Cerebellar nuclear complex (tissue), 1 donor: ENCODE results near the gene KCNIP4.

Experiments
- DNase-seq, 2 experiments: peaks; one replicate each; lab custom pipeline; 2025; lab: John Stamatoyannopoulos, UW

The KCNIP4 gene

GRCh38 chr4:20954541-20954940, 994.0 kb downstream of the KCNIP4 start:
- DNase-seq = no peak

DNA sequence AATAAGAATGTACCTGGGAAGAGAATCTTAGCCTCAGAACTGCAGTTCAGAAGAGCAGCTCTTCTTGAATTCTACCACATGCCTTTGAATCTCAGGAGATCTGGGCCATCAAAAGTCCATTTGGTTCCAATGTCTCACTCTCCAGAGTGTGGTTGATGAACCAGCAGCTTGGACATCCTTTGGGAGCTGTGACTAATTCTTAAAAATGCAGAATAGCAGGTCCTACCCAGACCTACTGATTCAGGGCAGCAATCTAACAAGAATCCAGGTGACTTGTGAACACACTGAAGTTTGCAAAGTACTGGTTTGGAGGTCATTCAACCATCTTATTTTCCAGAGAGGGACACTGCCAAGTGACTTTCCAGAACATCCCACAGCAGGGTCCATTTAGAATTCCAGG, 1003.6 kb downstream of the KCNIP4 start:
- DNase-seq = no peak

DNA sequence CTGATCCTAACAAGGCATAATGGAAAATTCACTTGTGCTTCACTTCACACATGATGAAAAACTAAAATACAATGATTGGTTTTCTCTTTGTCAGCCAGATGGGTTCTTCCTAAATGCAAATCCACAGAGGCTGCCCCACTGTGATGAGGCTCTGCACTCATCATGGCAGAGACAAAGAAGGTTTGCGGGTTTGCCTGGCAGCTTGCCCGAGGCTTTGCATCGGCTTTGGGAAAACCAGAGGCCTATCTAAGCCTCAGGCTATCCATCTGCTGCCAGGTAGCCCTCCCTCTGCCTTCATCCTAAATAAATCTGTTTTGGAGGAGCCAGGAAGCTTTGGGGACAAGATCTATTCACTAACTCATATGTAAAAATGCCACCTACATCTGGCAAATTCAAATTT, 1004.1 kb downstream of the KCNIP4 start:
- DNase-seq = no peak

- no peak for DNase-seq
These were observed 1010.4 kb downstream of the KCNIP4 start for GRCh38 chr4:20938204-20938603.

- no peak for DNase-seq
These were observed 1022.0 kb downstream of the KCNIP4 start for GRCh38 chr4:20926529-20926928.

GRCh38 chr4:20925176-20925575, 1023.4 kb downstream of the KCNIP4 start:
- DNase-seq = no peak

DNA sequence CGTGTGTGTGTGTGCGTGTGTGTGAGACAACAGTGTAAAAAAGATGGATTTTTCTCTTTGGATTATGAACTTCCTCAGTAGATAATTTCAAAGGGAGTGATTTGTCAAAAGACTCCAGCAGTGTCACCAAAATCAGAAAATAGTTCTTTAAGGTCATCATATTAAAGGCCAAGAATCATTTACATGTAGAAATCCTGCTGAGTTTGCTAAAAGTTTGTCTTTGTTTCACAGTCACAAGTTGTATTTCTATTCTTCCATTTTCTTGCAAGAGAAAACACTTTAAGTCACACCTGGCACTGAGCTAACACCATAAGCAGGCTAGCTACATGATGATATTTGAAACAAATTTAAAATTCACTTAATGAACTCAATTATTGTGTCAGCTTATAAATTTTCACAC, 1025.6 kb downstream of the KCNIP4 start:
- no peak for DNase-seq

DNA sequence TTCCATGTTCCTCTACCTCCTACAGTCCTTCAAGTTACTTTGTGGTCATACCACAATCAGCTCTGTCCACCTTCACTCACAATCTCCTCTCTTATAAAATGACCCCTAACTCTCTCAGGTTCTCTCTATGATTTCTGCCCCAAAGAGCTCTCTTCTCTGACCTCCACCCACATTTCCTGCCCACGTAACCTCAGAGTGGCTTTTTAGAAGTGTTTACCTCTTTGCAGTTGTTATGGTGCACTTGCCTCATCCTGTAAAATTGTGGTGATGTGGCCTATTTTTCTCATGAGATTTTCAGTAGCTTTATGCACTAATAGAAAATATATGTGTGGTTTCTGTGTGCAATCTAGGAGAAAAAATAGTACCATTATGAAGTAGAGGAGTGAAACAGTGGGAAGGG, 1032.5 kb downstream of the KCNIP4 start:
- DNase-seq = no peak

DNA sequence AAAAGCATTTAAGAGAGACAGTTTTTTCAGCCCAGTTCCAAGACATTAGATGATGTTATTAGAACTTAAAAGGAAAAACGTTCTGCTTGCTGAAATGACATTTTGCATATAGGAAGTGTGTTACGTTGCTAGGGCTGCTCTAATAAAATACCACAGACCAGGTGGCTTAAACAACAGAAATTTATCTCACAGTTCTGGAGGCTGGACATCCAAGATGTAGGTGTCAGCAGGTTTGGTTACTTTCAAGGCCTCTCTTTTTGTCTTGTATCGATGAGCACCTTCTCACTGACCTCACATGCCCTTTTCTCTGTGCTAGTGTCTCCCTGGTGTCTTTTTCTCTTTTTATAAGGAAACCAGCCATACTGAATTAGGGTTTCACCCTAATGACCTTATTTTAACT, 1043.6 kb downstream of the KCNIP4 start:
- DNase-seq = no peak

GRCh38 chr4:20901851-20902250, 1046.7 kb downstream of the KCNIP4 start:
- DNase-seq = no peak

- no peak for DNase-seq
These were observed 1049.0 kb downstream of the KCNIP4 start for GRCh38 chr4:20899591-20899990.

DNA sequence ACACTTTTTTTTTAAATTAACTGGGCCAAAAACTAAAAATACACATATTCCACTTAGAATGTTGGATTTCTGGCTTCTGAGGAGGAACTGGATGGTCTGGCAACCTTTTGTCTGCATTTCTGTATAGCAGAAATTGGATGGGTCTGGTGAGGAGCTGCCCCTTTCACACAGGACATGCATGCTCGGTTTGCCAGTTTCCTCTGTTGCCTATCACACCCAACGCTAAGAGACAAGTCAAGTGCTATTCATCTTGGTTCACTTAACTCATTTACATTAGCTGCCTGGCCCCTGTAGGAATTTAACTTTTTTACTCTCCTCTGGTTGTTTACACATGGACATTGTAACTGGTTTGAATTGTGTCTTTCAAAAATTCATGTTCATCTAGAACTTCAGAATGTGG, 1052.6 kb downstream of the KCNIP4 start:
- DNase-seq = no peak

GRCh38 chr4:20895208-20895607, 1053.4 kb downstream of the KCNIP4 start:
- no peak for DNase-seq

DNA sequence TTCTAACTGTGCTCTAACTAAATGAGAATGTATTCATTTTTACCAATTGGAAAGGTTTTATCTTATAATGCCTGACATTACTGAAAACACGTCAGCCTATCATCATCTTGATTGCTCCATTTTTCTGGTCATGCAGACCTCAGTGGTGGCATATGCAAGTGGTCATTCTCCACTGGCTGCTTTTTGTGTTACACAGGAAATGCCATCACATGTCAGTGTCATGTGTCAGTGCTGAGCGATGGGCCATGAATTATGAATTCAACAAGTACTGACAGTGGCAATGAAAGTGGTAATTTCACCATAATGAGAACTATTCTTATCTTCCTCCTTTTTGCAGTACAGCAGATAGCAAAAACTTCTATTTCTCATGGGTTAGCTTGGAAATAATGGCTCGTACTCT, 1057.8 kb downstream of the KCNIP4 start:
- no peak for DNase-seq

- DNase-seq = no peak
These were observed 1058.7 kb downstream of the KCNIP4 start for GRCh38 chr4:20889901-20890300.

DNA sequence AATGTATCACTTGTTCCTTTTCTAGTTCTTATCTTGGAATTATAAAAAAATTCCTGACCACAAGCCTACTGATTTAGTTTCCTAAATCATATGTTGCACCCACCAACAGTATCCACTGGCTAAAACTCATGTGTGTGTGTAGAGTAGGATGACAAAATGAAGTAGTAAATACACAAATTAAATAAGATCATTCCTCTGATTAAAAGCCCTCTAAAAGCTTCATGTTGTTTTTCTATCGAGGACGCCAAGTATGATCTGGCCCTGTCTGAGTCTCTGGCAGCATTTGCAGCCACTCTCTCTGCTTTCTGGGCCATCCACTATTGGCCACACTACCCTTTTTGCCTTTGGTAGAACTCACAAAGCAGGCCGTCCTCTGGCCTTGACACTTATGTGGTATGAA, 1064.9 kb downstream of the KCNIP4 start:
- no peak for DNase-seq

- no peak for DNase-seq
These were observed 1065.3 kb downstream of the KCNIP4 start for GRCh38 chr4:20883231-20883630.

GRCh38 chr4:20882500-20882899, 1066.1 kb downstream of the KCNIP4 start:
- no peak for DNase-seq

GRCh38 chr4:20881658-20882057, 1066.9 kb downstream of the KCNIP4 start:
- no peak for DNase-seq

GRCh38 chr4:20878806-20879205, 1069.8 kb downstream of the KCNIP4 start:
- no peak for DNase-seq

GRCh38 chr4:20870436-20870835, 1078.1 kb downstream of the KCNIP4 start:
- no peak for DNase-seq

DNA sequence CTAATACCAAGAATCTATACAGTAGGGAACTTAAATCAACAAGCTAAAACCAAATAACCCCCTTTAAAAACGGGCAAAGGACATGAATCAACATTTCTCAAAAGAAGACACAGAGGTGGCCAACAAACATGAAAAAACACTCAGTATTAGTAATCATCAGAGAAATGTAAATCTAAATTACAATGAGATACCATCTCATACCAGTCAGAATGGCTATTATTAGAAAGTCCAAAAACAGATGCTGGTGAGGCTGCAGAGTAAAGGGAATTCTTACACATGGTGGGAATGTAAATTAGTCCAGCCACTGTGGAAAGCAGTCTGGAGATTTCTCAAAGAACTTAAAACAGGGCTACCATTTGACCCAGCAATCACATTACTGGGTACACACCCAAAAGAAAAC, 1080.5 kb downstream of the KCNIP4 start:
- DNase-seq = no peak

DNA sequence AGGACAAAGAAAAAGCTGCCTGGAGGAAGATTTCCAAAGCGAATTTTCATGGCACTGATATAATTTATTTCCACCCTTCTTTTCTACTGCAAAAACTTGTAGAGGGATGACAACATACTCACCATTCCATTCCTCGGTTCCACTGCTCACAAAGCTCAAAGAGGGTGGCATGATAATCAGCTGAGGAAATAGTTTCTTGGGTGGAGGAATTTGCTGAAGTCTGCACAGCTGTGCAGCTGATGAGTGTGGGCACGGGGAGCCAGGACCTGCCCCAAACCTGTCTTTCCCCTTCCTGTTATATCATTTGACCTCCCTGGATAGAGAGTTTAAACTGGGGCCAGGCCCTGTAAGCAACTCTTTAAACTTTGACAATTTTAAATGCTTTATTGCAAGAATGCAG, 1087.7 kb downstream of the KCNIP4 start:
- no peak for DNase-seq

- DNase-seq = no peak
These were observed 1089.3 kb downstream of the KCNIP4 start for GRCh38 chr4:20859097-20859781.

GRCh38 chr4:20857081-20857480, 1091.5 kb downstream of the KCNIP4 start:
- no peak for DNase-seq
